Panc1 (cell line): ENCODE data around the gene XXYLT1.

Source experiments
- POLR2AphosphoS5 ChIP-seq: IDR thresholded peaks from 2 replicates; pipeline ENCODE4 v1.6.1; 2012; ENCODE audit warnings: mild to moderate bottlenecking, low read depth, low read length, moderate library complexity
- REST ChIP-seq, 2 experiments: IDR thresholded peaks; 2 replicates each; pipeline ENCODE4 v1.6.1; 2011 to 2012; ENCODE audit warnings: low read depth in 2 of 2, control low read depth in 1 of 2, low read length in 1 of 2, mild to moderate bottlenecking in 1 of 2, moderate library complexity in 1 of 2; ENCODE audit not compliant: insufficient read depth in 1 of 2
- SIN3A ChIP-seq: IDR thresholded peaks from 2 replicates; pipeline ENCODE4 v1.6.1; 2012; ENCODE audit warnings: low read depth, mild to moderate bottlenecking, low read length, moderate library complexity, borderline replicate concordance; ENCODE audit not compliant: insufficient read depth
- TF ChIP-seq, protein P1 (sequence below): fragments of 450-650 bp; IDR thresholded peaks from 2 replicates; pipeline ENCODE4 v1.5.1; 2017; ENCODE audit warnings: mild to moderate bottlenecking

- no peak for TF ChIP-seq POLR2AphosphoS5
- TF ChIP-seq, protein P1, sequence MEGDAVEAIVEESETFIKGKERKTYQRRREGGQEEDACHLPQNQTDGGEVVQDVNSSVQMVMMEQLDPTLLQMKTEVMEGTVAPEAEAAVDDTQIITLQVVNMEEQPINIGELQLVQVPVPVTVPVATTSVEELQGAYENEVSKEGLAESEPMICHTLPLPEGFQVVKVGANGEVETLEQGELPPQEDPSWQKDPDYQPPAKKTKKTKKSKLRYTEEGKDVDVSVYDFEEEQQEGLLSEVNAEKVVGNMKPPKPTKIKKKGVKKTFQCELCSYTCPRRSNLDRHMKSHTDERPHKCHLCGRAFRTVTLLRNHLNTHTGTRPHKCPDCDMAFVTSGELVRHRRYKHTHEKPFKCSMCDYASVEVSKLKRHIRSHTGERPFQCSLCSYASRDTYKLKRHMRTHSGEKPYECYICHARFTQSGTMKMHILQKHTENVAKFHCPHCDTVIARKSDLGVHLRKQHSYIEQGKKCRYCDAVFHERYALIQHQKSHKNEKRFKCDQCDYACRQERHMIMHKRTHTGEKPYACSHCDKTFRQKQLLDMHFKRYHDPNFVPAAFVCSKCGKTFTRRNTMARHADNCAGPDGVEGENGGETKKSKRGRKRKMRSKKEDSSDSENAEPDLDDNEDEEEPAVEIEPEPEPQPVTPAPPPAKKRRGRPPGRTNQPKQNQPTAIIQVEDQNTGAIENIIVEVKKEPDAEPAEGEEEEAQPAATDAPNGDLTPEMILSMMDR: no peak
- no peak for TF ChIP-seq SIN3A
- TF ChIP-seq REST (IDR thresholded peaks at IDR 0.05; ENCODE audit: insufficient read depth in 1 of 2, low read depth in 2 of 2, low read length in 1 of 2): no peak
These were observed 58.1 kb downstream of the XXYLT1 start for GRCh38 chr3:195212749-195213375.
